Duodenal mucosa (tissue), 2 donors: ENCODE results near the gene SGCD.

Source experiments
- H3K27ac ChIP-seq: one replicate; pipeline ENCODE4 v1.7.0; 2013; ENCODE audit warnings: low read depth, low read length
- H3K27me3 ChIP-seq, 2 donors: one replicate each; pipeline ENCODE4 v1.7.0; 2013; ENCODE audit warnings: low read length in 2 of 2, control low read depth in 1 of 2; ENCODE audit not compliant: insufficient read depth in 2 of 2, control insufficient read depth in 1 of 2
- H3K36me3 ChIP-seq, 2 donors: one replicate each; pipeline ENCODE4 v1.7.0; 2013; ENCODE audit warnings: low read length in 2 of 2, control low read depth in 1 of 2; ENCODE audit not compliant: insufficient read depth in 2 of 2, control insufficient read depth in 1 of 2
- H3K4me1 ChIP-seq, 2 donors: one replicate each; pipeline ENCODE4 v1.7.0; 2013; ENCODE audit warnings: low read length in 2 of 2, control low read depth in 1 of 2; ENCODE audit not compliant: insufficient read depth in 2 of 2, control insufficient read depth in 1 of 2
- H3K4me3 ChIP-seq, 2 donors: one replicate each; pipeline ENCODE4 v1.7.0; 2013; ENCODE audit warnings: low read length in 2 of 2, low read depth in 1 of 2
- H3K9ac ChIP-seq, 2 donors: one replicate each; pipeline ENCODE4 v1.7.0; 2013; ENCODE audit warnings: low read length in 2 of 2, low read depth in 1 of 2
- H3K9me3 ChIP-seq, 2 donors: one replicate each; pipeline ENCODE4 v1.7.0; 2013; ENCODE audit warnings: low read length in 2 of 2, control low read depth in 1 of 2; ENCODE audit not compliant: control insufficient read depth in 1 of 2

The SGCD gene

GRCh38 chr5:156438076-156438475 lies 111.1 kb downstream of the SGCD start:
- Histone ChIP-seq H3K9ac (no peak overlapping the region), H3K4me1 (no peaks in the 10 kb centered on the region), H3K27ac (no peak overlapping the region), H3K9me3 (no peaks in the 10 kb centered on the region), H3K4me3 (no peak overlapping the region), H3K27me3 (no peaks in the 10 kb centered on the region), H3K36me3 (no peaks in the 10 kb centered on the region)

GRCh38 chr5:156444753-156445291 lies 117.9 kb downstream of the SGCD start:
- no peak overlapping the region for H3K9ac ChIP-seq
- no peaks in the 10 kb centered on the region for H3K27me3 ChIP-seq
- H3K4me3 ChIP-seq, result no peak overlapping the region
- no peaks in the 10 kb centered on the region for H3K9me3 ChIP-seq
- H3K36me3 ChIP-seq, result no peaks in the 10 kb centered on the region
- no peak overlapping the region for H3K27ac ChIP-seq
- no peaks in the 10 kb centered on the region for H3K4me1 ChIP-seq

GRCh38 chr5:156446526-156446925 lies 119.6 kb downstream of the SGCD start:
- H3K4me3 ChIP-seq, result no peak overlapping the region
- no peaks in the 10 kb centered on the region for H3K4me1 ChIP-seq

GRCh38 chr5:156450778-156451177 lies 123.8 kb downstream of the SGCD start:
- Histone ChIP-seq H3K4me1 (no peaks in the 10 kb centered on the region), H3K9me3 (no peaks in the 10 kb centered on the region), H3K4me3 (no peak overlapping the region), H3K27me3 (no peaks in the 10 kb centered on the region), H3K27ac (no peak overlapping the region), H3K9ac (no peak overlapping the region), H3K36me3 (no peaks in the 10 kb centered on the region)

More at GRCh38 chr5:156446526-156446925, 119.6 kb downstream of the SGCD start:
- Histone ChIP-seq H3K9ac (no peak overlapping the region), H3K27ac (no peak overlapping the region), H3K27me3 (no peaks in the 10 kb centered on the region), H3K9me3 (no peaks in the 10 kb centered on the region), H3K36me3 (no peaks in the 10 kb centered on the region)

- Histone ChIP-seq H3K4me3 (no peak overlapping the region), H3K9me3 (no peaks in the 10 kb centered on the region), H3K9ac (no peak overlapping the region), H3K27ac (no peak overlapping the region), H3K27me3 (no peaks in the 10 kb centered on the region), H3K36me3 (no peaks in the 10 kb centered on the region), H3K4me1 (no peaks in the 10 kb centered on the region)
Observed at GRCh38 chr5:156451505-156451904, 124.5 kb downstream of the SGCD start.

- Histone ChIP-seq H3K9ac (no peak overlapping the region), H3K4me1 (no peaks in the 10 kb centered on the region), H3K27ac (no peak overlapping the region), H3K36me3 (no peaks in the 10 kb centered on the region), H3K4me3 (no peak overlapping the region), H3K27me3 (no peaks in the 10 kb centered on the region), H3K9me3 (no peaks in the 10 kb centered on the region)
Observed at GRCh38 chr5:156456857-156457256, 129.9 kb downstream of the SGCD start.

GRCh38 chr5:156459812-156460385 lies 132.9 kb downstream of the SGCD start:
- no peak overlapping the region for H3K27ac ChIP-seq
- H3K9ac ChIP-seq, result no peak overlapping the region
- H3K4me1 ChIP-seq, result no peaks in the 10 kb centered on the region
- H3K27me3 ChIP-seq, result no peaks in the 10 kb centered on the region
- no peak overlapping the region for H3K4me3 ChIP-seq
- no peaks in the 10 kb centered on the region for H3K9me3 ChIP-seq
- H3K36me3 ChIP-seq, result no peaks in the 10 kb centered on the region

- Histone ChIP-seq H3K27me3 (no peaks in the 10 kb centered on the region), H3K27ac (no peak overlapping the region), H3K4me1 (no peaks in the 10 kb centered on the region), H3K9ac (no peak overlapping the region), H3K36me3 (no peaks in the 10 kb centered on the region), H3K4me3 (no peak overlapping the region), H3K9me3 (no peaks in the 10 kb centered on the region)
Observed at GRCh38 chr5:156460471-156460870, 133.5 kb downstream of the SGCD start.

- Histone ChIP-seq H3K27me3 (no peaks in the 10 kb centered on the region), H3K27ac (no peak overlapping the region), H3K36me3 (no peaks in the 10 kb centered on the region)
Observed at GRCh38 chr5:156466871-156467270, 139.9 kb downstream of the SGCD start.

GRCh38 chr5:156469636-156470035 lies 142.7 kb downstream of the SGCD start:
- no peak overlapping the region for H3K27ac ChIP-seq
- no peak overlapping the region for H3K4me3 ChIP-seq
- H3K9ac ChIP-seq, result no peak overlapping the region
- H3K9me3 ChIP-seq, result no peaks in the 10 kb centered on the region
- no peaks in the 10 kb centered on the region for H3K36me3 ChIP-seq
- no peaks in the 10 kb centered on the region for H3K4me1 ChIP-seq
- no peaks in the 10 kb centered on the region for H3K27me3 ChIP-seq

More at GRCh38 chr5:156466871-156467270, 139.9 kb downstream of the SGCD start:
- H3K9ac ChIP-seq, result no peak overlapping the region
- no peaks in the 10 kb centered on the region for H3K4me1 ChIP-seq
- no peaks in the 10 kb centered on the region for H3K9me3 ChIP-seq
- no peak overlapping the region for H3K4me3 ChIP-seq
